Activated CD8-positive, alpha-beta memory T cell treated with anti-CD3 and anti-CD28 coated beads for 36 hours (primary cell): ENCODE data around the gene DUSP23. TPM values are rescaled to one million over a fixed set of nuclear protein-coding genes. Genes with fewer than 3 reads are reported as not detected.

Experiments used
- CTCF ChIA-PET: fragments of 350-600 bp; sonication (Branson Sonifier 250); formaldehyde crosslinking; loops from one replicate; lab custom pipeline; 2021; ENCODE audit warnings: antibody characterized with exemption; lab: Charles Lee
- POLR2A ChIA-PET: fragments of 350-600 bp; sonication (Branson Sonifier 250); formaldehyde crosslinking; loops from one replicate; lab custom pipeline; 2021; ENCODE audit warnings: antibody characterized with exemption; lab: Charles Lee
- total RNA-seq, 2 experiments: library from RNA; stranded (reverse); gene quantifications; one replicate each; pipeline ENCODE4 v1.2.3, GENCODE V29; 2021

Gene DUSP23
- 10 to 100 TPM; 36.9 to 38.6 TPM for total RNA-seq

DNA sequence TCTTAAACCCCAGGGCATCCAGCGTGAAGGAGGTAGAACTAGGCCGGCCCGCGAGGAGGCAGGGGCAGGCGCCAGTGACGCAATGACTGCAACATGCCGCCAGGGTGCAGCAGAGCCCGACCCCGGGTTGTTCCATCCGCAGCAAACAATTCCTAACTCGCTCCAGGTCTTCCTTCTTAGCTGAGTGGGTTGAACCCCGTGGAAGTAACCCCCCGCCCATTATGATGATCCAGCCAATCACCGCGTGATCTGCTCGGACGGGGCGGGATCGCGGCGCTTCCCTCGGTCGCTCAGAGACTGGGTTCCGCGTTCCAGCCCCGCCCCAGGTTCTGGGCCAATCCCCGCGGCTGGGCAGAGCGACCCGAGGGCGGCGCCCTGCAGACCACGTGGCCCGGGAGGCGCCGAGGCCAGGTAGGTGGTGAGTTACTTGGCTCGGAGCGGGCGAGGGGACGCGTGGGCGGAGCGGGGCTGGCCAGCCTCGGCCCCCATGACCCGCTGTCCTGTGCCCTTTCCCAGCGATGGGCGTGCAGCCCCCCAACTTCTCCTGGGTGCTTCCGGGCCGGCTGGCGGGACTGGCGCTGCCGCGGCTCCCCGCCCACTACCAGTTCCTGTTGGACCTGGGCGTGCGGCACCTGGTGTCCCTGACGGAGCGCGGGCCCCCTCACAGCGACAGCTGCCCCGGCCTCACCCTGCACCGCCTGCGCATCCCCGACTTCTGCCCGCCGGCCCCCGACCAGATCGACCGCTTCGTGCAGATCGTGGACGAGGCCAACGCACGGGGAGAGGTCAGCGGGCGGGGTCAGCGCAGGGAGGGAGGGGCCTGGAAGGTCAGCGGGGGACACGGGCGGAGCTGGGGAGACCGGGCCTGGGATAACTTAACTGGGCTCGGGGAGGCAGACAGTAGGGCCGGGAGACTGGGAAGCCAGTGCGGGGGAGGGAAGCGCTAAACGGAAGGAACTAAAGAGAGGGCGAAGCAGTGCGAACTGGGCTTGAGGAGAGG lies at the start of gene DUSP23:
Gene DUSP23 (plus strand): TSS at position 380 of the 1,000 bp plus-strand sequence. CDS start 139 bp downstream, at position 519.
- ChIA-PET POLR2A (interaction anchor here (1.2 kb wide), 1 partner anchor 20 kb away, joined by 3 read pairs; no protein-coding TSS in a partner anchor), CTCF (interaction anchor here (0.6 to 1.5 kb wide), 7 partner anchors 9 to 143 kb away, joined by 3 to 7 read pairs (median 4); no protein-coding TSS in a partner anchor)

DNA sequence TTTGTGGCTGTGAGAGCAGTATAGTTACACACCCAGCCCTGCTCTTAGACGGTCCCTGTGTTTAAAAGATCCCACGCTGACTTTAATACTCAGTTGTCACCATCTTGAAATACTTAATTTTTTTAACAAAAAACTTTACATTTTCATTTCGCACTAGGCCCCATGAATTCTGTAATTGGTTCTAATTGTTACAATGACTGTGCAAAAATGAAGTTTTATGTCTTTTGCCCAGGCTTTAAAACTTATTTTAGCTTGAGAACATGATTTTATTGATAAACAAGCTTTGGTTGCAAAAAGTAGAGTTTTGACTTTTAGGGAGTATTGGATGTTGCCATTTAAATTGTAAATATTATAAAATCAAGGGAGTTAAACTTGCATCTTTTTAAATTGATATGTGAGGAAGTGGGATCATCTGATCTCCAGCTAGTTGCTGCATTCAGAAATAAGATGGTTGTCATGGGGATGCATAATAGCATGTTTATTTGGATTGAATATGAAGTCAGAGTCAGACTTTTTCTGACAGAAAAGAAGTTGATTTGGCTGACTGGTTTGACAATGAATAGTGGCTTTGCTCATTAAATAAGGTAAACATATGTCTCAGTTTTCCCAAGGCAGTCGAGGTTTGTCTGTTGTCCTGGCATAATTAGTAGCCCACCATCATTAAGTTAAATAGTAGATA lies 43.4 kb upstream of the DUSP23 start:
- POLR2A ChIA-PET: no interaction called here
- CTCF ChIA-PET: no interaction called here

DNA sequence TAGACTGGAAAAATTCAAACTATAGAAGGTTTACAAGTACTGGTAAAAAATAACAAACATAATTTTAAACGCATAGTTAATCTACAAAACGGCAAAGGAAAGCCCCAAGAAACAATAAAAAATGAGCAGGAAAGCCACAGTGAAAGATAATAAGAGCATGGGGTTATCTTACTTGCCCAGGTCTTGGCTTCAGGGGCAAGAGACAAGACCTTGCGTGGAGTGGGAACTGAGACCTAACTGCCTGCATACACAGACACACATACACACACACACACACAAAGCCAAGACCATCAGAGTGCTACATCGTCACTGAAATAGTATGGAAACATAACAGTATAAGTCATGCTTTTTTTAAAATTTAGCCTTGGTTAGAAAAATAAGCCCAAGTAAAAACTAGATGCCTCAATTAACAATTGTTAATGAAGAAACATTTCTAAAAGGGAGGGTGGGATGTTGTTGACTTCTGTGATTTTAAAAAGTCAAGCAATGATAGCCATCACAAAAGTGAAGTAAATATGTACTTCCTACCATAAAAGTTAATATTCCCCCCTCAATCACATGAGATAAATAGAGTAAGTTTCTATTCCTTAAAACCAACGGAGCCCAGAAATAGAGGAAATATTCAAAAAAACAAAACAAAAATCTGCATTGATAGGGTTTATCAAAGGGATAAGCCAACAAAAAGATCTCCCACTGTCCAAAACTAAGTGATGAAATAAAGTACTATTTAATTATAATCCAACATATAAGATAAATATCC lies 36.9 kb upstream of the DUSP23 start:
- POLR2A ChIA-PET: no interaction called here

DNA sequence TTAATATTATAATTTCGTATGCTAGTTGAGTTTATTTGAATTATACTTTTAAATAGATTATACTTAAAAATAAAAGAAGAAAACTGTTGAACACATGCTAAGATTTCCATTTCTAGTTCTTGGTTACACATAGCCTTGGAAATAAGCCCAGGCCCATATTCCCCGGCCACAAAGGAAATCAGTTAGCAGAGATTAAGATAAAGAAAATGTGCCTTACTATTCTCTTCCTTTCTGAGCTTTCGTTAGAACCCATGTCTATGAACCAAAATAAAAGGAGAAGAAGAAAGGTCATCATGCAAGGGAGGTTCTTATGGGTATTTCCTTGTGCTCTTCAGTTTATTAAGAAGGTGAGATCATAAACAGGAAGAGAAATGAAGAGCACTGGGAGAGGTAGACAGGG lies 34.1 kb upstream of the DUSP23 start:
- ChIA-PET POLR2A (no interaction called here), CTCF (no interaction called here)

More for the DNA sequence above, 36.9 kb upstream of the DUSP23 start:
- CTCF ChIA-PET: no interaction called here

DNA sequence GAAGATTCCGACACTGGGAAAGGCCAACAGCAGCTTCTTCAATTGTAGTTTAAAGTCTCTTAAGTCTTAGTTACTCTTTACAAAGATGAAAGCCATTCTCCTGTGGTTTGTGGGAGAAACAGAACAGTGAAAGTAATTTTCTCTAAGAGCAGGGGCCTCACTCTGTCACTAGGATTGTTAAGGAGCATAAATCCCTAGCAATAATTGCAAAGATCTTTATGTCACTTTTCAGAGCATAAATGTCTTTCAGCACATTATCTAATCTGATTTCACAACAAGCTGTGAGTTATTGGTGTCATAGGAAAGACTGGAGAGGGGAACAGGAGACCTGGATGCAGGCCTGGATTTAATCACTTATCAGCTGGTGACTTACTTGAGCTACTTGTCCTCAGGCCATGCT lies 32.4 kb upstream of the DUSP23 start:
- POLR2A ChIA-PET: no interaction called here
- CTCF ChIA-PET: interaction anchor here (0.9 kb wide), 1 partner anchor 23 kb away, joined by 3 read pairs; no protein-coding TSS in a partner anchor

DNA sequence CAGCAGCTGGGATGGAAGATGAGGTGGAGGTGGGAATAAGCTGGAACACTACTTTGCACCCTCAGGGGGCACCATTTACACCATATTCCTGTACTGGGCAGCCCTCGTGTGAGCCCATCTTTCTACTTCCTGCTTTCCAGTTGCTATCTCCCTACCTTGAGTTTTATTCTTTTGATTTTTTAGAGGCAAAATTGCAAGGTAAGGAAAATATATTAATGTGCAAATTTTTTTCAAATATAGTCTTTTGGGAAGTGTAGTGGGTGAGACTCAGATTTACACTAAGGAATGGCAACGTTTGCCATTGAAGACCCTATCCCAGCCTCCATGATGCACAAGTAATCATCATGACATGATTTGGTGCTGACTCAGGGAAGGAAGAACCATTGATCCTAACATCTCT lies 31.1 kb upstream of the DUSP23 start:
- ChIA-PET CTCF (no interaction called here), POLR2A (no interaction called here)

DNA sequence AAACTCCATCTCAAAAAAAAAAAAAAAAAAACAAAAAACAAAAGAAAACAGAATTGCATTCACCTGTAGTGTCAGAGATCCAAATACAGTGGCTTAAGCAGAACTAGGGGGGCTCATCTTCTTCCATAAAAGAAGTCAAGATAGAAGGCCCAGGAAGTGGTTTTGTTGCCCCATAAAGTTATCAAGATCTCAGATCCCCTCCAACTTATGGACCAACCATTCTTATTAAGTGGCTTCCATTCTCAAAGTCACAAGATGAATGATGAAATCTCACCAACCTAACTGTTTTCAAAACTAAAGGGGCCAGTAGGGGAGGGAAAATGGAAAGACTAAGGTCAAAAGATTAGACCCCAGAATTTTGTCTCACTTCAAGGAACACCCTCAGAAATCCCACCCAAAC lies 30.1 kb upstream of the DUSP23 start:
- POLR2A ChIA-PET: no interaction called here
- CTCF ChIA-PET: no interaction called here

DNA sequence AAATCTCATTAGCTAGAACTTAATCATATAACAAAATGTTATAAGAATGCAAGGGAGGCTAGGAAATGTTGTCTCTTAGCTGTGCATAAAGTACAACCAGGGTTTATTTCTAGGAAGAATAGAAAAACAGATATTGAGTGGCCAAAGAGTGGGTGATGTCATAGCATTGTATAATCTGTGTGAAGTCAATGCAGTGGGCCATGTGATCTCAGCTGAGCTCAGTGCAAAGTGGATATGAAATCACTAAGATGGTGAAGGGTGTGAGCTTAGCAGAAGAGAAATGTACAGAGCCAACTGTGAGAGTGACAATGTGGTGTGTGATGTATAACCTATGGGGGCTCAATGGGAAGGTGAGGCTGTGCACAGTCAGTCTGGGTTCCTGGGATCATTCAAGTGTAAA lies 29.7 kb upstream of the DUSP23 start:
- ChIA-PET CTCF (no interaction called here), POLR2A (no interaction called here)

DNA sequence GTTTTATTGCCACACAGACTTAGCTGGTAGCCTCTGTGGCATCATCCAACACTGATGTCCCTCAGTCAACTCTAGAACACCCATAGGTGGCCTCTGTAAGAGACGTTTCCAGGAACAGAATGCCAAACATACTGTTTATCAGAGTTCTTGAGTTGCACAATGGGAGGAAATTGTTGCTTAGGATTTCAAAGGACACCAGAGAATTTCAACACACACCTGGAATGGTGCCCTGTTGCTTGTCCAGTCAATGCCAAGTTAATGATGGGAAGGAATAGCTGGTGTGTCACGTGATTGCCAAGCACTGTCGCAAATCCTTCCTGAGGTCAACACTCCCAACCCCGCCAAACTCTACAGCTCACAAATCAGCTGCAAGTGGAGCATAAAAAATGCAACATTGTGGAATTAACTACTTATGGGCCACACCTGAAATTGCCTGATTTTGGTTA lies 28.6 kb upstream of the DUSP23 start:
- ChIA-PET POLR2A (no interaction called here), CTCF (no interaction called here)

DNA sequence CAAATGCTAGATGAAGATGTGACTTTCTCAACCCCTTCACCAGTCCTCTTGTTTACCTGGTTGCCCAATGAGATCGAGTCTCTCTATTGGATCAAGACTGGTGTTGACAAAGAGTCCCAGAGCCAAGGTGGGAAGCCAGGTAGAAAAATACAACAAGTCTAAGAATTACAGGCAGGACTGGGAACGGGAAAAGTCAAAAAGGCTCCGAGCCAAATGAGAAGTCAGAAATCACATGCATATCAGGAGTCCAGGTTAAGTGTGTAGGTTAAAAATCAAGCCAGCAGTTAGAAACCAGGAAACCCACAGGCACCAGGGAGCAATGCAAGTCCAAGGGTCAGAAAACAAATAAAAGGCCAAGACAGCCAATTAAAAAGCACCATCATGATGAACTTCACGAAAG lies 27.4 kb upstream of the DUSP23 start:
- POLR2A ChIA-PET: interaction anchor here (0.7 kb wide), 1 partner anchor 35 kb away, joined by 3 read pairs; no protein-coding TSS in a partner anchor

DNA sequence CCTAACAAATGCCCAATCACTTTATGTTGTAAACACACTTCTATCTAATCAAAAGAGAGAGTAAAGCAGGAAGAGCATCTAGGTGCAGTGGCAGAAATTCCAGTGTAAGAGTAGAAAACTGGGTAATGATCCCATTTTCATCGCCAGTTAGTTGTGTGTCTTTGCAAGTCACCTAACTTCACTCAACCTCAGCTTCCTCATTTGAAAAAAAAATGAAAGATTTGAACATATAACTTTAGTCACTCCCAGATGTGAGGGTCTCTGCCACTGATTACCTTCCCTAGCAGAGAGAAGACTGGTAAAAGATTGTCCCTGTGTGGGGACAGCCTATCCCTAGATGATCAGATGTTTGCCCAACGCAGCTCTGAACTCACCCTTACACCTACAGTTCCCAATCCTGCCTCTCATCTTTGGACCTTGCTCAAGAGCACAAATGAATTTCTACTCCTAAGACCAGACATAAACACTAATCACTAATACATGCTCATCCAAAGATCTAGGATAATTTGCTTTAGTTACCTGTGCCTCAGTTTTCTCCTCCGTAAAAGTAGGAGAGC lies 25.2 kb upstream of the DUSP23 start:
- ChIA-PET CTCF (no interaction called here), POLR2A (no interaction called here)

More for the DNA sequence above, 27.4 kb upstream of the DUSP23 start:
- CTCF ChIA-PET: no interaction called here

DNA sequence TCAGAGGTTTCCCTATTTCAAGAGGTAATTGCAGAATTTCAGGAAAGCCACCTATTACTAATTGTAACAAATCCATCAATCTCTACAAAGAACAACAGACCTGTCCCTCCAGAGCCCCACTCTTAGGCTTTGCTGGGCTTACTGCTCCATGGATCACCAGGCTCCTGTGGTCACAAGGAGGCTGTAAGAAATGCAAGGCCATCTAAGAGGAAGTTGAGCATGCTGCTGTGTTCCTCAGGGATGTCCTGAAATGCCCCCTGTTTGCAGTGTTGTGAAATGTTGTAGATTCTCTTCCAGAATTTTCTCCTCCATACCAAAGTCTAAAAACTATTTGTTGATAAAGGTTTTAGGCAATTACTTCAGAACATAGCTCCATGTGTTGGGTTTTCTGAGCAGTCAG lies 24.4 kb upstream of the DUSP23 start:
- ChIA-PET CTCF (no interaction called here), POLR2A (no interaction called here)

DNA sequence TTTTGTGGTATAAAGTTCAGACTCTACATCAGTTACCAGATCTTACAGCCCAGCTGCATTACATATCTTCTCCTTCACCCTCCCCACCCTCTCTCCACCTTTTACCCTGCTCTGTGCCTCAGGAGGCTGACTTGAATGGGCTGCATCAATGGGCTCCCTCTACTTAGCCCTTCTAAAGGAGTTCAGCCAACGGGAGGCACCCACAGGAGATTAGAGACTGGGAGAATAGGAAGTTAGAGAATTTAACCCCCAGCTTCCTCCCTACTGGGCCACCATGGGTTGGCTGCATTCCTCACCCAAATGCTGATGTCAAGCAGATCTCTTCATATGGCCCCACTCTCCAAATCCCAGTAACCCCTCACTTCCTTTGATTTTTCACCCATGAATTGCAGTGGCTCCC lies 17.1 kb upstream of the DUSP23 start:
- ChIA-PET POLR2A (no interaction called here), CTCF (no interaction called here)

DNA sequence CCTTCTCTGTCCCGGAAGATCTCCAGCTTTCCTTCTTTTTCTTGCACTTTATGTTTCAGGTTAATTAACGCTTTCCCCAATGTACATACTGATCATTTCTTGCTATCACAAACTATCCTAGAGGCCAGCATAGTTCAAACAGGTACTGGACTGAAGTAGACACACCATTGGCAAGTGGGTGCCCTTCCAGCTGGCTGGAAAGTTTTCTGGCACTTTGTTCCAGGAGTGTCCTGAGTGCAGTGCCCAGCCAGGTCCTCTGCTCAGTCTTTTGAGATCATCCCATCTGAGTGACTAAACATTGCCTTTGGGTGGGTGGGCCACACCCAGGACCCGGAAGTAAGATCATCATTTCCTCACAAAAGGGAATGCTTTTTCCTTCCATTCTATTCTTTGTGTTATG lies 15.0 kb upstream of the DUSP23 start:
- ChIA-PET POLR2A (no interaction called here), CTCF (no interaction called here)

DNA sequence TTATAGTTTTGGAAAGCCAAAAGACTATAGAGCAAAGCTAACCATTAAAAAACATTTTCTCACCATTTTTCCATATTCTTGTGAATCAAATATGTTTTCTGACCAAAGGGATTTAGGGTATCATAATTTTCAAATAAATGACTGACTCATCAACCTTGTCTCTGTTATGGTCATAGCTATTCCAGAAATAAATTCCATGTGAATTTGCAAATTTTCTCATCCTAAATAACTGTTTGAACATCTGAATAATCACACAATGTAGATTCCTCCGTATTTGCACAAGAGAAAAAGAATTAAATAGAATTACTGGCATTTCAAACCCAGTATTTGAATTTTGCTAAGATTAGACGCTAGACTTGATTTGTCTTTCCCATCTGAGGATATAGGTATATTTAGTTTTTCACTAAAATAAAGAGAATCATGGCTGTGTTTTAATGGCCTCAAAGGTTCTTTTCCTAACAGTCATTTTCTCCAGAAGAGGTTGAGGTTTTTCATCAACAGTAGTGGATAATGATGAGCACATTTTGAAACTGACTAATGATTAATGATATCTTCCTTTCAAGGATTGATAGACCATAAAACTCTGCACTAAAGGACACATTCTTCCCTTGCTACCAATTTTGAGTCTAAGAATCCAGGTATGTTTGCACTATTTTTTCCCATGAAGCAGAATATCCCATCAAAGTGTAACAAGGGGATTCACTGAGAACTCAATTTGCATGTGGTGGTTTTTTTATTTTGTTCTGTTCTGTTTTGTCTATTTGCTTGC lies 9.5 kb upstream of the DUSP23 start:
- ChIA-PET POLR2A (no interaction called here), CTCF (no interaction called here)

DNA sequence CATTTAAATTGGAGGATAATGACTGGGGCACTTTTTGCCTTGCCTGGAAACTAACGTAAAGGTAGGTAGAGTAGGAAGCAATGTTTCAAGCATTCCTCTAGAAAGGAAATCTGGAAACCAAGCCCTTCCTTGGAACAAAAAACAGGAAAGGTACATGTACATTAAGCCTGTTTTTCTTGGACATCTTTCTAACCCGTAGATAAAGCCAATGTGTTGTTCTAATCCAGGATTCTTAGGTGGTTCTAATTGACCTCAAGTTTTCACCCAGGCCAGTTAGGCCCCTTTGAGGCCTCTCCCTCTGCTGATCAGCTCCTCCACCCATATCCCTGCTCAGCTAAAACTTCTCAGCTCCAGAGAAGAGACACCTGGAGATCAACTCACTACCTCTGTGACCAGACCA lies 6.3 kb upstream of the DUSP23 start:
- ChIA-PET CTCF (no interaction called here), POLR2A (no interaction called here)

DNA sequence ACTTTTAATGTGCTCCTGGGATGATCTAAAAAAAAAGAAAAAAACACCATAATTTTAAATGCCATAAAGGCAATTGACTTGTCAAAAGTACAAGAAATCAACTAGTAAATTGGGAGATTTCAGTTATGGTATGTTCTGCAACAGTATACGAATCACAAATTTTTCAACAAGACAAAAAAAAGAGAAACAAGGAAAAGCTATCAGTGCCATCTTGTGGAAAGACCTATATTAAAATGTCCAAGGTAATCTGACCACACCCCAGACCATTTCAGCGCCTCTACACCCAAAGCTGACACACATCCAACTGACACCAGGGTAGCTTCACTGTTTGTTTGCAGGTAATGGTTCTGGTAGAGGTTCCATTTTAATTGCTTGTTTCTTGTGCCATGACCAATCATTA lies 5.0 kb upstream of the DUSP23 start:
- CTCF ChIA-PET: interaction anchor here (0.9 kb wide), 1 partner anchor 23 kb away, joined by 3 read pairs; no protein-coding TSS in a partner anchor

DNA sequence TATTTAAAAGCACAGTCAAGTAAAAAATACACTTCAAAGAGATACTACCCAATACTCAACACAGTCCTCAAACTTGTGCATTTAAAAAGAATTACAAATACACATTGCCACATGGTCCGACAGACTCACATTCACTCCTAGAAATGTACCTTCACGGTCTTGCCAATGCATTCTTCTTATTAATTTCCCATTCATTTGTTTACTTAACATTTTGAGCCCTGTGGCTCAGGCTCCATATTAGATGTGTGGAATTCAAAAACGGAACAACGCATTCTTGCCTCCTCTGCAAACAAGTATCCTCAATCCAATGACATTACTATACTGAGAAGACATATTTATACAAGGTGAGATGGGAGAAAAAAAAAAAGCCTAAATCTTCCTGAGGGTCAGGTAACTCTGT lies 2.5 kb upstream of the DUSP23 start:
- ChIA-PET POLR2A (no interaction called here), CTCF (interaction anchor here (1.4 kb wide), 1 partner anchor 113 kb away, joined by 3 read pairs; no protein-coding TSS in a partner anchor)

More for the DNA sequence above, 5.0 kb upstream of the DUSP23 start:
- POLR2A ChIA-PET: no interaction called here
